Adrenal gland (tissue), 19 donors: Measurements from ENCODE around the gene KATNA1. TPM values are rescaled to one million over a fixed set of nuclear protein-coding genes. Genes with fewer than 3 reads are reported as not detected.
A peak's percentile ranks its signal among the peaks of the same experiment; 100 is the strongest.

Experiments used
- DNase-seq, 7 donors: peaks; one replicate each; pipeline ENCODE4 v3.0.0-alpha.2; 2019 to 2020
- H3K27ac ChIP-seq, 5 donors: fragments of 200-600 bp; sonication (generic) in 4 of 5; 1 replicate in 3 of 5; 2 replicates in 2 of 5; pipeline versions ENCODE4 v1.5.1 to v1.8.0; 2016 to 2020; ENCODE audit warnings: mild to moderate bottlenecking in 1 of 5
- H3K27me3 ChIP-seq: fragments of 200-600 bp; 2 replicates; pipeline ENCODE4 v1.8.0; 2021
- H3K36me3 ChIP-seq, 2 donors: fragments of 200-600 bp; replicated peaks in 1 of 2; 1 replicate in 1 of 2; 2 replicates in 1 of 2; pipeline versions ENCODE4 v1.5.1 to v1.8.0; 2018 to 2022
- H3K4me1 ChIP-seq, 2 donors: fragments of 200-600 bp; replicated peaks in 1 of 2; 1 replicate in 1 of 2; 2 replicates in 1 of 2; pipeline versions ENCODE4 v1.5.1 to v1.8.0; 2018 to 2021
- H3K4me3 ChIP-seq, 4 donors: fragments of 200-600 bp; sonication (generic) in 3 of 4; one replicate each; pipeline ENCODE4 v1.5.1; 2016 to 2018
- H3K9me3 ChIP-seq, 3 donors: fragments of 200-600 bp; sonication (generic) in 1 of 3; replicated peaks in 1 of 3; 1 replicate in 2 of 3; 2 replicates in 1 of 3; pipeline versions ENCODE4 v1.5.1 to v1.8.0; 2016 to 2021
- CTCF ChIP-seq, 6 experiments: fragments of 450-650 bp in 4 of 6; fragments of 200-600 bp in 2 of 6; sonication (generic) in 1 of 6; IDR thresholded peaks; 1 replicate in 5 of 6; 2 replicates in 1 of 6; pipeline versions ENCODE4 v1.5.1 to v1.8.0; 2016 to 2021; ENCODE audit warnings: antibody characterized with exemption in 6 of 6, mild to moderate bottlenecking in 2 of 6, moderate library complexity in 1 of 6
- POLR2A ChIP-seq, 2 donors: fragments of 450-650 bp; IDR thresholded peaks; one replicate each; pipeline ENCODE4 v1.6.1; 2017; ENCODE audit warnings: antibody characterized with exemption in 2 of 2, mild to moderate bottlenecking in 2 of 2, moderate library complexity in 1 of 2
- WGBS, 4 donors: extraction: QIAGEN DNeasy Blood & Tissue Kit in 2 of 4; methylation state at CpG; one replicate each; pipeline versions ENCODE4 v1.1.5 to v1.1.7; 2013 to 2017; 5-methylcytosine and 5-hydroxymethylcytosine counted together
- intact Hi-C, 2 donors: fragments of 100-400 bp; cut with DNase I; formaldehyde crosslinking; loops; one replicate each; pipeline versions ENCODE4 v1.14.1 to v1.15.0; 2022 to 2023
- long read RNA-seq, 10 donors: library from polyadenylated mRNA in 3 of 10; unstranded in 2 of 10; stranded (forward) in 1 of 10; transcript quantifications; one replicate each; pipeline ENCODE4 v2.0.0 and lab custom pipeline, GENCODE V29; 2021 to 2026
- polyA plus RNA-seq, 3 donors: library from polyadenylated mRNA; stranded (reverse); fragments of 200-250 nt in 2 of 3; fragments of 350-450 nt in 1 of 3; fragmentation: Illumina TruSeq in 1 of 3; extraction: RNeasy Lipid Tissue Mini Kit (QIAGEN cat#74804) in 1 of 3; gene quantifications; one replicate each; pipeline ENCODE4 v1.2.3, GENCODE V29; 2013 to 2014
- total RNA-seq, 9 donors: library from RNA; depleted of rRNA in 4 of 9; stranded (reverse); fragments of >200 nt in 4 of 9; fragments of 120-200 nt in 1 of 9; fragmentation: NEBNext Ultra II Directional in 1 of 9; extraction: Animal tissue kit (Norgen Biotek cat#: 25700) in 1 of 9; gene quantifications; one replicate each; pipeline versions ENCODE4 v1.1.0 to v1.2.4, GENCODE V29; 2013 to 2023
- donor health status: healthy with polysubstance abuse.
- donor health status: Bipolar disorder and iron deficiency.
- donor health status: DM: yes; HTN: yes; CAD: no.
- donor health status: DM: no; HTN: no; CAD: no.
- donor health status: DM: no; HTN: no; CAD: no.
- donor health status: DM: yes; HTN: yes; CAD: no.

KATNA1 gene
- 10 to 100 TPM in 6 of 9 donors, 1 to 10 TPM in 3; 7.4 to 24.2 (median 12.4) TPM for total RNA-seq
- 10 to 100 TPM in 1 of 3 donors, 1 to 10 TPM in 2; 6.9 to 15.1 (median 6.9) TPM for polyA plus RNA-seq
- long read RNA-seq, donor 1, partial matches to known transcripts: 0 of 2 reads
- long read RNA-seq, donor 1, other reads (novel, unspliced or antisense): 0 of 2 reads
- long read RNA-seq, donor 2, partial matches to known transcripts: 0 of 4 reads
- long read RNA-seq, donor 2, other reads (novel, unspliced or antisense): 0 of 4 reads
- long read RNA-seq, donor 3, partial matches to known transcripts: 0 of 1 reads
- long read RNA-seq, donor 3, other reads (novel, unspliced or antisense): 0 of 1 reads
- long read RNA-seq, donor 4, transcript KATNA1-203 (11 exons, 1,984 nt): major isoform, 5 of 11 reads
- long read RNA-seq, donor 4, partial matches to known transcripts: 2 of 11 reads
- long read RNA-seq, donor 4, other reads (novel, unspliced or antisense): 3 of 11 reads
- long read RNA-seq, donor 5, transcript KATNA1-203 (11 exons, 1,984 nt): major isoform, 17 of 18 reads
- long read RNA-seq, donor 5, partial matches to known transcripts: 0 of 18 reads
- long read RNA-seq, donor 5, other reads (novel, unspliced or antisense): 1 of 18 reads
- long read RNA-seq, donor 6, transcript KATNA1-203 (11 exons, 1,984 nt): major isoform, 9 of 13 reads
- long read RNA-seq, donor 6, partial matches to known transcripts: 2 of 13 reads
- long read RNA-seq, donor 6, other reads (novel, unspliced or antisense): 2 of 13 reads
- long read RNA-seq, donor 7, partial matches to known transcripts: 0 of 1 reads
- long read RNA-seq, donor 7, other reads (novel, unspliced or antisense): 0 of 1 reads
- long read RNA-seq, donor 8, partial matches to known transcripts: 0 of 8 reads
- long read RNA-seq, donor 8, other reads (novel, unspliced or antisense): 0 of 8 reads
- long read RNA-seq, donor 9, partial matches to known transcripts: 0 of 3 reads
- long read RNA-seq, donor 9, other reads (novel, unspliced or antisense): 0 of 3 reads
- long read RNA-seq, donor 10, partial matches to known transcripts: 0 of 2 reads
- long read RNA-seq, donor 10, other reads (novel, unspliced or antisense): 0 of 2 reads

- peak; percentile 86 to 92 (median 88) for DNase-seq
- H3K4me1 ChIP-seq: peaks cover 0 to 11% of the 10 kb centered on the region in 2 donors
- intact Hi-C loops: no loop called here
- no peaks in the 10 kb centered on the region for H3K36me3 ChIP-seq
- no peaks in the 10 kb centered on the region for H3K9me3 ChIP-seq
- peak within 1 kb of the TSS; percentile 61 to 93 (median 84) for H3K4me3 ChIP-seq
- H3K27me3 ChIP-seq: no peaks in the 10 kb centered on the region
- WGBS, 4 donors: 0 to 2% (median 1%) methylated on average over 15 to 69 of the region's 69 CpGs
- TF ChIP-seq CTCF (IDR thresholded peaks at IDR 0.05) (peak in 4 of 6 experiments; percentile 2 to 14 (median 8)), POLR2A (IDR thresholded peaks at IDR 0.05) (peak; percentile 48 to 83)
- H3K27ac ChIP-seq: peak within 1 kb of the TSS; percentile 53 to 89 (median 71)
Observed at GRCh38 chr6:149648148-149649145, at the start of gene KATNA1. Gene KATNA1, minus strand, starts transcription at chr6:149648714. Its CDS starts 10,167 bp downstream, at chr6:149638547.

GRCh38 chr6:149698175-149698574 is 49.7 kb upstream of the KATNA1 start:
- no peaks in the 10 kb centered on the region for H3K27me3 ChIP-seq
- no peaks in the 10 kb centered on the region for H3K9me3 ChIP-seq
- H3K4me1 ChIP-seq: peaks cover 0 to 13% of the 10 kb centered on the region in 2 donors
- H3K36me3 ChIP-seq: peaks cover 0 to 24% of the 10 kb centered on the region in 2 donors
- no peak overlapping the region for H3K27ac ChIP-seq
- 92 to 95% (median 94%) methylated on average over 2 of the region's 2 CpGs for WGBS, 4 donors
- no peak overlapping the region for H3K4me3 ChIP-seq
- TF ChIP-seq CTCF (IDR thresholded peaks at IDR 0.05): no peak
- TF ChIP-seq POLR2A (IDR thresholded peaks at IDR 0.05): no peak
- intact Hi-C loops: no loop called here
- no peak for DNase-seq

- DNase-seq: no peak
- TF ChIP-seq CTCF (IDR thresholded peaks at IDR 0.05) (no peak), POLR2A (IDR thresholded peaks at IDR 0.05) (no peak)
- Histone ChIP-seq H3K27ac (no peak overlapping the region), H3K27me3 (no peaks in the 10 kb centered on the region), H3K9me3 (no peaks in the 10 kb centered on the region), H3K4me1 (peaks cover 0 to 13% of the 10 kb centered on the region in 2 donors), H3K36me3 (peaks cover 0 to 31% of the 10 kb centered on the region in 2 donors), H3K4me3 (no peak overlapping the region)
- intact Hi-C loops: no loop called here
- 32 to 75% (median 44%) methylated on average over 1 of the region's 1 CpG for WGBS, 4 donors
Observed at GRCh38 chr6:149696901-149697300, 48.4 kb upstream of the KATNA1 start.
